ENCODE measurements around the gene COMMD3. TPM values are rescaled to one million over a fixed set of nuclear protein-coding genes. Genes with fewer than 3 reads are reported as not detected.

COMMD3 gene
- total and polyA plus RNA-seq, 4 experiments from 2014 or later, result 67.9 to 88.1 (median 69.8) TPM

- Histone ChIP-seq H3K27ac (ENCODE audit: low read depth, low read length) (no peak overlapping the region), H3K27me3 (ENCODE audit: insufficient read depth, low read length) (no peaks in the 10 kb centered on the region), H3K4me3 (ENCODE audit: low read length in 2 of 2) (no peak overlapping the region), H3K4me1 (ENCODE audit: insufficient read depth, low read length) (peaks cover 4% of the 10 kb centered on the region), H3K36me3 (ENCODE audit: insufficient read depth, low read length) (no peaks in the 10 kb centered on the region), H3K9me3 (ENCODE audit: control insufficient read depth in 1 of 2, low read length in 2 of 2) (no peaks in the 10 kb centered on the region)
- no peaks in the 10 kb centered on the region for H3K36me3 Mint-ChIP-seq
- H3K4me1 Mint-ChIP-seq, result peaks cover 0 to 6% (median 5%) of the 10 kb centered on the region in 4 donors
- DNase-seq, result no peak
- no peak overlapping the region for H3K4me3 Mint-ChIP-seq
- intact Hi-C loops (cut with micrococcal nuclease), result no loop called here
- H3K27me3 Mint-ChIP-seq, result peaks cover 1 to 12% of the 10 kb centered on the region in 2 donors
- H3K9me3 Mint-ChIP-seq, result no peaks in the 10 kb centered on the region
- ChIA-PET CTCF (ENCODE audit: partially characterized antibody) (no interaction called here), POLR2A (ENCODE audit: partially characterized antibody) (no interaction called here)
- no peak overlapping the region for H3K27ac Mint-ChIP-seq
Measured at GRCh38 chr10:22368981-22369380, 52.8 kb downstream of the COMMD3 start.

GRCh38 chr10:22369434-22370072 is 53.4 kb downstream of the COMMD3 start:
- no peaks in the 10 kb centered on the region for H3K9me3 Mint-ChIP-seq
- Histone ChIP-seq H3K27me3 (ENCODE audit: insufficient read depth, low read length) (no peaks in the 10 kb centered on the region), H3K9me3 (ENCODE audit: control insufficient read depth in 1 of 2, low read length in 2 of 2) (no peaks in the 10 kb centered on the region), H3K4me1 (ENCODE audit: insufficient read depth, low read length) (peaks cover 4% of the 10 kb centered on the region), H3K36me3 (ENCODE audit: insufficient read depth, low read length) (no peaks in the 10 kb centered on the region), H3K4me3 (ENCODE audit: low read length in 2 of 2) (no peak overlapping the region), H3K27ac (ENCODE audit: low read depth, low read length) (no peak overlapping the region)
- no peak overlapping the region for H3K27ac Mint-ChIP-seq
- ChIA-PET CTCF (ENCODE audit: partially characterized antibody) (no interaction called here), POLR2A (ENCODE audit: partially characterized antibody) (interaction anchor here (1.0 to 1.4 kb wide), 3 partner anchors 25 to 67 kb away, joined by 3 to 4 read pairs (median 3); partner anchors contain the start of gene COMMD3)
- no peak for DNase-seq
- H3K27me3 Mint-ChIP-seq, result peaks cover 1 to 12% of the 10 kb centered on the region in 2 donors
- H3K4me1 Mint-ChIP-seq, result peaks cover 0 to 6% (median 5%) of the 10 kb centered on the region in 4 donors
- H3K36me3 Mint-ChIP-seq, result no peaks in the 10 kb centered on the region
- intact Hi-C loops (cut with micrococcal nuclease), result no loop called here
- H3K4me3 Mint-ChIP-seq, result no peak overlapping the region

Other genes starting within 250 kb of the COMMD3 start
- gene EBLN1, start 98.4 kb upstream of the COMMD3 start, total RNA-seq, result not detected
- not detected for gene EBLN1, start 98.4 kb upstream of the COMMD3 start, polyA plus RNA-seq
- 100 to 1,000 TPM in 1 of 2 experiments, 10 to 100 TPM in 1; 99.0 to 108 TPM for gene BMI1, start 4.7 kb downstream of the COMMD3 start, total RNA-seq
- gene BMI1, start 4.7 kb downstream of the COMMD3 start, polyA plus RNA-seq, result 10 to 100 TPM; 40.5 to 54.5 TPM
- not detected for gene SPAG6, start 29.1 kb downstream of the COMMD3 start, total RNA-seq
- gene SPAG6, start 29.1 kb downstream of the COMMD3 start, polyA plus RNA-seq, result not detected